Measurements from ENCODE around the gene LNPEP. TPM values are rescaled to one million over a fixed set of nuclear protein-coding genes. Genes with fewer than 3 reads are reported as not detected.

LNPEP gene
- total RNA-seq, 1 donor from 2014 or later, result 24.2 TPM

DNA sequence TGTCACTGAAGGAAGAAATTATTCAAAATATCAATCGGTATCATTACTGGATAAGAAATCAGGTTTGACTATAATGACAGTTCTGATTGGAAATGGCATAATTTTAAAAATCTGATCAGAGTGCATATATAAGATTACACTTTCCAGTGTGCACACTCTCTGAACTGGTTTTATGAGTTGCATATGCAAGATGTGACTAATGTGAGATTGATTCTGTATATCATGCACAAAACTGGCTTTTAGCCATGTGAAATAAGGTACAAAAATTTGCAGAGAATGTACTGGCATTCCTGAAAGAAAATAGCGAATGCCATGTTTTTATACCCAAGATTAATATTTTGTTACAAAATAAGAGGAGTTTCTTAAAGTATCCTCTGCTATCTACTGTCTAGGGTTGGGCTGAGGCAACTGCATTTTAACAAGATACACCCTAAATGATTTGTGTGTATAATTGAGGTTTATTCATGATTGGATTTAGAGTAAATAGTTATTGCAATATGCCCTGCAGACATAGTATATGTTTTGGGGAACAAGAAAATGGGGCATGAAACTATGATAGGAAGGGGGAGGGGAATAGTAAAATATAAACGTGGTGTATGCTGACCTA, 70.7 kb downstream of the LNPEP start:
- Mint-ChIP-seq H3K27ac (no peak overlapping the region), H3K4me1 (ENCODE audit: low read depth) (no peaks in the 10 kb centered on the region), H3K4me3 (ENCODE audit: low read depth) (no peak overlapping the region), H3K36me3 (ENCODE audit: insufficient read depth) (peaks cover 4% of the 10 kb centered on the region), H3K9me3 (ENCODE audit: low read depth) (no peaks in the 10 kb centered on the region), H3K27me3 (no peaks in the 10 kb centered on the region)
- TF ChIP-seq, protein P1, sequence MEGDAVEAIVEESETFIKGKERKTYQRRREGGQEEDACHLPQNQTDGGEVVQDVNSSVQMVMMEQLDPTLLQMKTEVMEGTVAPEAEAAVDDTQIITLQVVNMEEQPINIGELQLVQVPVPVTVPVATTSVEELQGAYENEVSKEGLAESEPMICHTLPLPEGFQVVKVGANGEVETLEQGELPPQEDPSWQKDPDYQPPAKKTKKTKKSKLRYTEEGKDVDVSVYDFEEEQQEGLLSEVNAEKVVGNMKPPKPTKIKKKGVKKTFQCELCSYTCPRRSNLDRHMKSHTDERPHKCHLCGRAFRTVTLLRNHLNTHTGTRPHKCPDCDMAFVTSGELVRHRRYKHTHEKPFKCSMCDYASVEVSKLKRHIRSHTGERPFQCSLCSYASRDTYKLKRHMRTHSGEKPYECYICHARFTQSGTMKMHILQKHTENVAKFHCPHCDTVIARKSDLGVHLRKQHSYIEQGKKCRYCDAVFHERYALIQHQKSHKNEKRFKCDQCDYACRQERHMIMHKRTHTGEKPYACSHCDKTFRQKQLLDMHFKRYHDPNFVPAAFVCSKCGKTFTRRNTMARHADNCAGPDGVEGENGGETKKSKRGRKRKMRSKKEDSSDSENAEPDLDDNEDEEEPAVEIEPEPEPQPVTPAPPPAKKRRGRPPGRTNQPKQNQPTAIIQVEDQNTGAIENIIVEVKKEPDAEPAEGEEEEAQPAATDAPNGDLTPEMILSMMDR (IDR thresholded peaks at IDR 0.05; ENCODE audit: unreplicated experiment), result no peak
- DNase-seq (ENCODE audit: low spot score, unreplicated experiment), result no peak

GRCh38 chr5:97009212-97009898, 73.5 kb downstream of the LNPEP start:
- H3K27ac Mint-ChIP-seq, result no peak overlapping the region
- TF ChIP-seq, protein P1 (IDR thresholded peaks at IDR 0.05; ENCODE audit: unreplicated experiment), result no peak

GRCh38 chr5:97009921-97010320, 74.0 kb downstream of the LNPEP start:
- no peak overlapping the region for H3K27ac Mint-ChIP-seq
- H3K27me3 Mint-ChIP-seq, result no peaks in the 10 kb centered on the region
- TF ChIP-seq, protein P1 (IDR thresholded peaks at IDR 0.05; ENCODE audit: unreplicated experiment), result no peak
- H3K9me3 Mint-ChIP-seq (ENCODE audit: low read depth), result no peaks in the 10 kb centered on the region
- H3K36me3 Mint-ChIP-seq (ENCODE audit: insufficient read depth), result peaks cover 5% of the 10 kb centered on the region
- no peak for DNase-seq (ENCODE audit: low spot score, unreplicated experiment)
- H3K4me3 Mint-ChIP-seq (ENCODE audit: low read depth), result no peak overlapping the region
- H3K4me1 Mint-ChIP-seq (ENCODE audit: low read depth), result peaks cover 7% of the 10 kb centered on the region

More at GRCh38 chr5:97009212-97009898, 73.5 kb downstream of the LNPEP start:
- Mint-ChIP-seq H3K4me1 (ENCODE audit: low read depth) (peaks cover 5% of the 10 kb centered on the region), H3K4me3 (ENCODE audit: low read depth) (no peak overlapping the region), H3K27me3 (no peaks in the 10 kb centered on the region), H3K36me3 (ENCODE audit: insufficient read depth) (peaks cover 6% of the 10 kb centered on the region), H3K9me3 (ENCODE audit: low read depth) (no peaks in the 10 kb centered on the region)
- no peak for DNase-seq (ENCODE audit: low spot score, unreplicated experiment)

- Mint-ChIP-seq H3K4me3 (ENCODE audit: low read depth) (no peak overlapping the region), H3K9me3 (ENCODE audit: low read depth) (no peaks in the 10 kb centered on the region), H3K36me3 (ENCODE audit: insufficient read depth) (peaks cover 5% of the 10 kb centered on the region), H3K27me3 (no peaks in the 10 kb centered on the region), H3K4me1 (ENCODE audit: low read depth) (peaks cover 7% of the 10 kb centered on the region), H3K27ac (no peak overlapping the region)
- no peak for DNase-seq (ENCODE audit: low spot score, unreplicated experiment)
- TF ChIP-seq, protein P1 (IDR thresholded peaks at IDR 0.05; ENCODE audit: unreplicated experiment), result no peak
Measured at GRCh38 chr5:97010606-97011005, 74.7 kb downstream of the LNPEP start.

DNA sequence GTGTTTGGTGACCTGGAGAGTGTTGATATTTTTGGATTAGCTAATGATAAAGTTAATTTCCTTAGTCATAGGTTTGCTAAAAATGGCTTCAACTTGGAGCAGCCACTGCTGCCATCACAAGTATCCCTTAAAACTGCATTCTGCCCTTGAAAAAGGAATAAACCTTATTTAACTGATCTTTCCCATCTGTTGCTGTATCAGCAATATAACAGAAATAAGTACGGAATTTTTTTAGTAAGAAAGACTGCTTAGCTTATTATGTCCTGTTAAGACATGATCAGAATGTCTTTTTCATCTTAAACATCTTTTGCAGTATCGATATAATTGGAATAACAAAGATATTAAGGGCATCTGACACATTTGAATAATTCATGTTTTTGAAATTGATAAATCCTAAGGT, 75.7 kb downstream of the LNPEP start:
- Mint-ChIP-seq H3K27me3 (no peaks in the 10 kb centered on the region), H3K36me3 (ENCODE audit: insufficient read depth) (peaks cover 5% of the 10 kb centered on the region), H3K4me1 (ENCODE audit: low read depth) (peaks cover 7% of the 10 kb centered on the region), H3K4me3 (ENCODE audit: low read depth) (no peak overlapping the region), H3K9me3 (ENCODE audit: low read depth) (no peaks in the 10 kb centered on the region), H3K27ac (no peak overlapping the region)
- no peak for DNase-seq (ENCODE audit: low spot score, unreplicated experiment)
- TF ChIP-seq, protein P1 (IDR thresholded peaks at IDR 0.05; ENCODE audit: unreplicated experiment), result no peak
